ENCODE data around the gene CAMK1D.

Gene CAMK1D

DNA sequence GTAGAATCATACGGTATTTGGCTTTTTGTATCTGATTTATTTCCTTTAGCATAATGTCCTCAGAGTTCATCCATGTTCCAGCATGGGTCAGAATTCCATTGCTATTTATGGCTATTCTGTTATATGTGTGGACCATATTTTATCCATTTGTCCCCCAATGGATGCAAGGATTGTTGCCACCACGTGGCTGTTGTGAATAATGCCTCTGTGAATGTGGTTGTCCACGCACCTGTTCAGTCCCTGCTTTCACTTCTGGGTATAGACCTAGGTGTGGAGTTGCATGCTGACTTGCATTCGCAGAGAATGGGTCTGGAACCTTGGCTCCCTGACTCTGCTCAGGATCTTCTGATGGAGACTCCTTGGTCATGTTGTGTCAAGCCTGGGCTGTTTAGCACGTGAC, 199.9 kb downstream of the CAMK1D start:
- Histone ChIP-seq H3K9ac (no peak overlapping the region), H3K4me3 (no peak overlapping the region), H3K4me2 (no peak overlapping the region), H3K27ac (no peak overlapping the region), H3K27me3 (no peaks in the 10 kb centered on the region), H3K4me1 (peaks cover 0 to 4% (median 0%) of the 10 kb centered on the region in 10 experiments; a peak in 3 of 20 replicates), H3K36me3 (peaks cover 0 to 23% (median 12%) of the 10 kb centered on the region in 11 experiments; a peak in 15 of 22 replicates), H3K9me3 (replicated peaks in 1 of 11) (peaks cover 15 to 41% (median 36%) of the 10 kb centered on the region in 11 experiments), H4K20me1 (peaks cover 0 to 11% (median 0%) of the 10 kb centered on the region in 11 experiments; a peak in 5 of 22 replicates)
- no peak for TF ChIP-seq Cebpa-rat (IDR thresholded peaks at IDR 0.05)

DNA sequence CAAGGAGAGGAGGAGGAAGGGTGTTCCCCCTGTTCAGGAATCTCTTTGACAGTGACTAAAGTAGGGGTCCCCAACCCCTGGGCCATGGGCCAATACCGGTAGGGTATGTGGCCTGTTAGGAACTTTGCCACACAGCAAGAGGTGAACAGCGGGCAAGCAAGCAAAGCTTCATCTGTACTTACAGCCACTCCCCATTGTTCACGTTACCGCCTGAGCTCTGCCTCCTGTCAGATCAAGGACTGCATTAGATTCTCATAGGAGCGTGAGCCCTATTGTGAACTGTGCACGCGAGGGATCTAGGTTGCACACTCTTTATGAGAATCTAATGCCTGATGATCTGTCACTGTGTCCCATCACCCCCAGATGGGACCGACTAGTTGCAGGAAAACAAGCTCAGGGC, 201.6 kb downstream of the CAMK1D start:
- no peak overlapping the region for H3K4me3 ChIP-seq
- H3K9me3 ChIP-seq (replicated peaks in 1 of 11) = peaks cover 10 to 30% (median 24%) of the 10 kb centered on the region in 11 experiments
- H4K20me1 ChIP-seq = peaks cover 0 to 11% (median 0%) of the 10 kb centered on the region in 11 experiments; a peak in 5 of 22 replicates
- H3K4me1 ChIP-seq = peaks cover 0 to 4% (median 0%) of the 10 kb centered on the region in 10 experiments; a peak in 3 of 20 replicates
- H3K27ac ChIP-seq = no peak overlapping the region
- H3K36me3 ChIP-seq = peaks cover 6 to 36% (median 17%) of the 10 kb centered on the region in 11 experiments; a peak in 15 of 22 replicates
- no peak for TF ChIP-seq Cebpa-rat (IDR thresholded peaks at IDR 0.05)
- no peak overlapping the region for H3K4me2 ChIP-seq
- no peaks in the 10 kb centered on the region for H3K27me3 ChIP-seq
- H3K9ac ChIP-seq = no peak overlapping the region

DNA sequence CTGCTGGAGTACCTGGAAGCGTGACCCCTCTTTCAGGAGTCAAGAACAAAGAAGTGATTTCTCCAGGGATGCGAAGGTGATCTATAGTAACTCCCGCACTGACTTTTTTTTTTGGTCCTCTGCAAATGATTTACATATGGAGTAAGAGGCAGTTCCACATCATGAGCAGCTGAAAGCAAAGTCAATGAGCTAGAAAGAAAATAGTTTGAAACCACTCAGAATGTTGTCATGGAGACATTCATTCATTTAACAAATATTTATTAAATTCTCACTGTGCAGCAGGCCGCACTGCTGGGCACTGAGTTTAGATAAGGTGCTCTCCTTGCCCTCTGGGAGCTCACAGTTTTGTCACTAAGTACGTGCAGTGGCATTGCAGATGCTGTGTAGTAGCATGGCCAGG, 206.7 kb downstream of the CAMK1D start:
- H3K27me3 ChIP-seq = no peaks in the 10 kb centered on the region
- no peak overlapping the region for H3K4me3 ChIP-seq
- TF ChIP-seq Cebpa-rat (IDR thresholded peaks at IDR 0.05) = no peak
- H3K9me3 ChIP-seq (replicated peaks in 1 of 11) = peaks cover 0 to 2% (median 1%) of the 10 kb centered on the region in 11 experiments; a peak in 12 of 22 replicates
- peaks cover 0 to 12% (median 0%) of the 10 kb centered on the region in 11 experiments; a peak in 6 of 22 replicates for H4K20me1 ChIP-seq
- H3K4me2 ChIP-seq = no peak overlapping the region
- no peak overlapping the region for H3K9ac ChIP-seq
- peaks cover under 1 to 13% (median 6%) of the 10 kb centered on the region in 10 experiments; a peak in 18 of 20 replicates for H3K4me1 ChIP-seq
- H3K27ac ChIP-seq = no peak overlapping the region
- H3K36me3 ChIP-seq = peaks cover 6 to 37% (median 12%) of the 10 kb centered on the region in 11 experiments; a peak in 15 of 22 replicates

GRCh38 chr10:12559578-12560178, 210.3 kb downstream of the CAMK1D start:
- H3K9ac ChIP-seq = no peak overlapping the region
- no peaks in the 10 kb centered on the region for H3K27me3 ChIP-seq
- H3K36me3 ChIP-seq = peaks cover 0 to 23% (median 5%) of the 10 kb centered on the region in 11 experiments; a peak in 6 of 22 replicates
- H3K27ac ChIP-seq = no peak overlapping the region
- no peak for TF ChIP-seq Cebpa-rat (IDR thresholded peaks at IDR 0.05)
- no peaks in the 10 kb centered on the region; a peak in 1 of 22 replicates for H3K9me3 ChIP-seq (replicated peaks in 1 of 11)
- peaks cover 16 to 42% (median 28%) of the 10 kb centered on the region in 10 experiments for H3K4me1 ChIP-seq
- H3K4me2 ChIP-seq = no peak overlapping the region
- H4K20me1 ChIP-seq = peaks cover 0 to 14% (median 0%) of the 10 kb centered on the region in 11 experiments; a peak in 7 of 22 replicates
- no peak overlapping the region for H3K4me3 ChIP-seq

GRCh38 chr10:12561307-12561706, 212.0 kb downstream of the CAMK1D start:
- Histone ChIP-seq H3K27me3 (no peaks in the 10 kb centered on the region), H3K9me3 (replicated peaks in 1 of 11) (no peaks in the 10 kb centered on the region; a peak in 1 of 22 replicates), H3K36me3 (peaks cover 0 to 7% (median 0%) of the 10 kb centered on the region in 11 experiments; a peak in 3 of 22 replicates), H3K4me1 (peaks cover 16 to 46% (median 29%) of the 10 kb centered on the region in 10 experiments), H3K4me3 (no peak overlapping the region), H4K20me1 (peaks cover 0 to 18% (median 0%) of the 10 kb centered on the region in 11 experiments; a peak in 7 of 22 replicates), H3K9ac (no peak overlapping the region), H3K4me2 (peak overlapping the region; percentile 42 to 60 (median 50); a peak in 19 of 22 replicates), H3K27ac (no peak overlapping the region)
- no peak for TF ChIP-seq Cebpa-rat (IDR thresholded peaks at IDR 0.05)

- H3K4me3 ChIP-seq = no peak overlapping the region
- peaks cover 0 to 20% (median 0%) of the 10 kb centered on the region in 11 experiments; a peak in 7 of 22 replicates for H4K20me1 ChIP-seq
- no peak overlapping the region for H3K27ac ChIP-seq
- H3K9ac ChIP-seq = no peak overlapping the region
- 0 out of 22 replicates have a peak, but pooled peaks cover 0 to 4% (median 0%) of the 10 kb centered on the region in 11 experiments for H3K36me3 ChIP-seq
- H3K27me3 ChIP-seq = no peaks in the 10 kb centered on the region
- TF ChIP-seq Cebpa-rat (IDR thresholded peaks at IDR 0.05) = no peak
- no peaks in the 10 kb centered on the region; a peak in 1 of 22 replicates for H3K9me3 ChIP-seq (replicated peaks in 1 of 11)
- peaks cover 16 to 46% (median 29%) of the 10 kb centered on the region in 10 experiments for H3K4me1 ChIP-seq
- peak overlapping the region; percentile 42 to 60 (median 50); a peak in 21 of 22 replicates for H3K4me2 ChIP-seq
These were observed 212.4 kb downstream of the CAMK1D start for GRCh38 chr10:12561720-12562119.

- Histone ChIP-seq H4K20me1 (peaks cover 0 to 20% (median 0%) of the 10 kb centered on the region in 11 experiments; a peak in 7 of 22 replicates), H3K27ac (no peak overlapping the region), H3K9ac (no peak overlapping the region), H3K27me3 (no peaks in the 10 kb centered on the region), H3K4me3 (no peak overlapping the region), H3K9me3 (replicated peaks in 1 of 11) (no peaks in the 10 kb centered on the region; a peak in 1 of 22 replicates), H3K36me3 (no peaks in the 10 kb centered on the region), H3K4me2 (peak overlapping the region in 4 of 11 experiments; percentile 1 to 56 (median 40); a peak in 5 of 22 replicates), H3K4me1 (peaks cover 16 to 46% (median 29%) of the 10 kb centered on the region in 10 experiments)
- TF ChIP-seq Cebpa-rat (IDR thresholded peaks at IDR 0.05) = no peak
These were observed 214.1 kb downstream of the CAMK1D start for GRCh38 chr10:12563489-12563888.

GRCh38 chr10:12564173-12564572, 214.8 kb downstream of the CAMK1D start:
- TF ChIP-seq Cebpa-rat (IDR thresholded peaks at IDR 0.05) = no peak
- H3K36me3 ChIP-seq = no peaks in the 10 kb centered on the region

More at GRCh38 chr10:12564173-12564572, 214.8 kb downstream of the CAMK1D start:
- H4K20me1 ChIP-seq = peaks cover 0 to 20% (median 0%) of the 10 kb centered on the region in 11 experiments; a peak in 7 of 22 replicates
- H3K4me3 ChIP-seq = no peak overlapping the region
- H3K9ac ChIP-seq = no peak overlapping the region
- H3K4me2 ChIP-seq = peak overlapping the region in 4 of 11 experiments; percentile 13 to 41 (median 30); a peak in 7 of 22 replicates
- H3K4me1 ChIP-seq = peaks cover 16 to 46% (median 29%) of the 10 kb centered on the region in 10 experiments
- no peak overlapping the region for H3K27ac ChIP-seq
- no peaks in the 10 kb centered on the region for H3K27me3 ChIP-seq
- no peaks in the 10 kb centered on the region; a peak in 1 of 22 replicates for H3K9me3 ChIP-seq (replicated peaks in 1 of 11)
